ENCODE results near the gene FRMD4A. TPM values are rescaled to one million over a fixed set of nuclear protein-coding genes. Genes with fewer than 3 reads are reported as not detected.
A peak's percentile ranks its signal among the peaks of the same experiment; 100 is the strongest.

The FRMD4A gene
- total RNA-seq, 1 experiment from 2014 or later = 0.23 TPM

GRCh38 chr10:14017467-14017866, 313.3 kb downstream of the FRMD4A start:
- ChIA-PET CTCF (interaction anchor here (0.6 kb wide), 1 partner anchor 67 kb away, joined by 4 read pairs; no protein-coding TSS in a partner anchor), POLR2A (no interaction called here)
- H3K9me3 Mint-ChIP-seq (ENCODE audit: unreplicated experiment) = peaks cover 11% of the 10 kb centered on the region
- no peaks in the 10 kb centered on the region for H3K4me1 Mint-ChIP-seq (ENCODE audit: insufficient read depth, unreplicated experiment)
- H3K4me3 Mint-ChIP-seq (ENCODE audit: unreplicated experiment) = no peak overlapping the region
- no TSS peak for BruUV-seq (replicated peaks)
- no peak overlapping the region for H3K27ac Mint-ChIP-seq (ENCODE audit: low read depth, unreplicated experiment)
- peaks cover 20% of the 10 kb centered on the region for H3K27me3 Mint-ChIP-seq (ENCODE audit: insufficient read depth, unreplicated experiment)
- H3K36me3 Mint-ChIP-seq (ENCODE audit: insufficient read depth, unreplicated experiment) = no peaks in the 10 kb centered on the region
- TF ChIP-seq CTCF (IDR thresholded peaks at IDR 0.05; ENCODE audit: unreplicated experiment) = no peak
- intact Hi-C loops (cut with micrococcal nuclease) = no loop called here
- no peak for DNase-seq (ENCODE audit: unreplicated experiment)

GRCh38 chr10:14016931-14017333, 313.8 kb downstream of the FRMD4A start:
- CTCF ChIA-PET = no interaction called here
- DNase-seq (ENCODE audit: unreplicated experiment) = no peak
- POLR2A ChIA-PET = no interaction called here

GRCh38 chr10:14016011-14016536, 314.6 kb downstream of the FRMD4A start:
- DNase-seq (ENCODE audit: unreplicated experiment) = peak; percentile 12
- no TSS peak for BruUV-seq (replicated peaks)
- Mint-ChIP-seq H3K36me3 (ENCODE audit: insufficient read depth, unreplicated experiment) (no peaks in the 10 kb centered on the region), H3K4me1 (ENCODE audit: insufficient read depth, unreplicated experiment) (no peaks in the 10 kb centered on the region), H3K9me3 (ENCODE audit: unreplicated experiment) (peaks cover 11% of the 10 kb centered on the region), H3K4me3 (ENCODE audit: unreplicated experiment) (no peak overlapping the region), H3K27me3 (ENCODE audit: insufficient read depth, unreplicated experiment) (peaks cover 10% of the 10 kb centered on the region), H3K27ac (ENCODE audit: low read depth, unreplicated experiment) (no peak overlapping the region)
- no peak for TF ChIP-seq CTCF (IDR thresholded peaks at IDR 0.05; ENCODE audit: unreplicated experiment)
- ChIA-PET POLR2A (no interaction called here), CTCF (no interaction called here)
- intact Hi-C loops (cut with micrococcal nuclease) = no loop called here

More at GRCh38 chr10:14016931-14017333, 313.8 kb downstream of the FRMD4A start:
- Mint-ChIP-seq H3K4me1 (ENCODE audit: insufficient read depth, unreplicated experiment) (no peaks in the 10 kb centered on the region), H3K27ac (ENCODE audit: low read depth, unreplicated experiment) (no peak overlapping the region), H3K36me3 (ENCODE audit: insufficient read depth, unreplicated experiment) (no peaks in the 10 kb centered on the region), H3K27me3 (ENCODE audit: insufficient read depth, unreplicated experiment) (peaks cover 15% of the 10 kb centered on the region), H3K9me3 (ENCODE audit: unreplicated experiment) (peaks cover 11% of the 10 kb centered on the region), H3K4me3 (ENCODE audit: unreplicated experiment) (no peak overlapping the region)
- intact Hi-C loops (cut with micrococcal nuclease) = no loop called here
- BruUV-seq (replicated peaks) = no TSS peak
- TF ChIP-seq CTCF (IDR thresholded peaks at IDR 0.05; ENCODE audit: unreplicated experiment) = no peak

DNA sequence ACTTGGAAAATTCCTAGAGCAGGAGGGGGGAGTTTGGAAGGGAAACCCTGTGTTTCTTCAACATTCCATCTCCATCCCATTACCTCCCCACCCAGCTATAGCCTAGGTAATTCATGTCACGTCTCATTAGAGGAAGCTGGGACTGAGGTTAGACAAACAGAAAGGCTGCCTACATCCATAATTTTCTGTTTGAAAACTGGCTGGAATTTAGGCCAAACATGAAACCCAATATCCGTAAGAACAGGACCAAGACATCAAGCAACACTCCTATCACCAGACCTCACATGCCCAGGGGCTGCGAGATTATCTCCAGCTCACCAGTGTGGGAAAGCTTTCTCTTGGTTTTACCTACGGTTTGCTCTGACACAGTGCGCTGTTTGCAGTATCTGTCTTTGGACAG, 316.3 kb downstream of the FRMD4A start:
- no peak for DNase-seq (ENCODE audit: unreplicated experiment)
- Mint-ChIP-seq H3K4me3 (ENCODE audit: unreplicated experiment) (no peak overlapping the region), H3K9me3 (ENCODE audit: unreplicated experiment) (peaks cover 11% of the 10 kb centered on the region), H3K36me3 (ENCODE audit: insufficient read depth, unreplicated experiment) (no peaks in the 10 kb centered on the region), H3K27me3 (ENCODE audit: insufficient read depth, unreplicated experiment) (peaks cover 10% of the 10 kb centered on the region), H3K27ac (ENCODE audit: low read depth, unreplicated experiment) (no peak overlapping the region), H3K4me1 (ENCODE audit: insufficient read depth, unreplicated experiment) (peaks cover 4% of the 10 kb centered on the region)
- no TSS peak for BruUV-seq (replicated peaks)
- no peak for TF ChIP-seq CTCF (IDR thresholded peaks at IDR 0.05; ENCODE audit: unreplicated experiment)
- intact Hi-C loops (cut with micrococcal nuclease) = no loop called here
- CTCF ChIA-PET = no interaction called here
- POLR2A ChIA-PET = interaction anchor here (0.6 kb wide), 2 partner anchors 49 to 1370 kb away, joined by 3 to 5 read pairs; no protein-coding TSS in a partner anchor

Data from MCF 10A (cell line).